Smooth muscle cell of the umbilical artery (primary cell): ENCODE data around the gene ZBTB4. TPM values are rescaled to one million over a fixed set of nuclear protein-coding genes. Genes with fewer than 3 reads are reported as not detected.

ENCODE experiments used
- total RNA-seq: library from RNA; depleted of rRNA; stranded (reverse); fragments of >200 nt; gene quantifications from 2 replicates; pipeline ENCODE4 v1.2.3, GENCODE V29; 2014

The ZBTB4 gene, protein sequence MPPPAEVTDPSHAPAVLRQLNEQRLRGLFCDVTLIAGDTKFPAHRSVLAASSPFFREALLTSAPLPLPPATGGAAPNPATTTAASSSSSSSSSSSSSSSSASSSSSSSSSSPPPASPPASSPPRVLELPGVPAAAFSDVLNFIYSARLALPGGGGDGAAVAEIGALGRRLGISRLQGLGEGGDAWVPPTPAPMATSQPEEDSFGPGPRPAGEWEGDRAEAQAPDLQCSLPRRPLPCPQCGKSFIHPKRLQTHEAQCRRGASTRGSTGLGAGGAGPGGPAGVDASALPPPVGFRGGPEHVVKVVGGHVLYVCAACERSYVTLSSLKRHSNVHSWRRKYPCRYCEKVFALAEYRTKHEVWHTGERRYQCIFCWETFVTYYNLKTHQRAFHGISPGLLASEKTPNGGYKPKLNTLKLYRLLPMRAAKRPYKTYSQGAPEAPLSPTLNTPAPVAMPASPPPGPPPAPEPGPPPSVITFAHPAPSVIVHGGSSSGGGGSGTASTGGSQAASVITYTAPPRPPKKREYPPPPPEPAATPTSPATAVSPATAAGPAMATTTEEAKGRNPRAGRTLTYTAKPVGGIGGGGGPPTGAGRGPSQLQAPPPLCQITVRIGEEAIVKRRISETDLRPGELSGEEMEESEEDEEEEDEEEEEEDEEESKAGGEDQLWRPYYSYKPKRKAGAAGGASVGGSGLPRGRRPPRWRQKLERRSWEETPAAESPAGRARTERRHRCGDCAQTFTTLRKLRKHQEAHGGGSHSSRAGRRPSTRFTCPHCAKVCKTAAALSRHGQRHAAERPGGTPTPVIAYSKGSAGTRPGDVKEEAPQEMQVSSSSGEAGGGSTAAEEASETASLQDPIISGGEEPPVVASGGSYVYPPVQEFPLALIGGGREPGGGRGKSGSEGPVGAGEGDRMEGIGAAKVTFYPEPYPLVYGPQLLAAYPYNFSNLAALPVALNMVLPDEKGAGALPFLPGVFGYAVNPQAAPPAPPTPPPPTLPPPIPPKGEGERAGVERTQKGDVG
- total RNA-seq, result 19.6 and 28.2 TPM in 2 replicates

DNA sequence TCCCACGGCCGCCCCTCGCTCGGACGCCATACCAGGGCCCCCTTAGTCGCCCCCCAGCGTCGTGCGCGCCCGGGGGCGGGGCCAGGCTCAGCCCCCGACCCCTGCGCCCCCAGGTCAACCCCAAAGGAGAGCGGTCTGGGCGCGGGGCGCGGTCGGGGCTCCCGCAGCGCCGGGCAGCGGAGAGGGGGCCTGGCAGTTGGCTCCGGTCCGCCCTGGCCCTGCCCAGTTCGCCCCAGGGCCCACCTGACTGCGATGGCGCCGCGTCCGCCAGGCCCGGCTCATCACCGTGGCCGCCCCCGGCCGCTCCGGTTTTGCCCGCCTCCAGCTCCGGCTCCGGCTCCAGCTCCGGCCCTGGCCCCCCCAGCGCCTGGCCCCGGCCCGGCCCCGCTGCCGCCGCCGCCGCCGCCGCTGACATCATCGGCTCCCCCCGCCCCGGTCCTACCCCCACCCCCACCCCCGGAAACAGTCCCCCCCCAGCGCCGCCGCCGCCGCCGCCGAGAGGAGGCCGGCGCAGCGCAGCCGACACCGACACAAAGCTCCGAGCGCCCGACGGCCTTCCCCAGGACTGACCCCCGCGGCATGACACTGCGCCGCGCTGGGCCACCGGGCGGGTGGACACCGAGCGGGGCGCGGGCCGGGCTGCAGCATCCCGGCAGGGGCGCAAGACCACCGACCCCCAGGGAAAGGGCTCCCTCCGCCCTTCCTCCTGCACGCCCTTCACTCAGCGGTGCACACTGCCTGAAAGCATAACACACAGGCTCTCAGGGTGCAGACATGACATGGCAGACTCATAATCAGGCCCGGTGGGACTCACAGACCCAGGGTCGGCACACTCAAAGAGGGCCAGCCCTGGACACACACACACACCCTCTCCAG is at the start of gene ZBTB4:
Gene ZBTB4 (minus strand): TSS at position 419 of the 876 bp plus-strand sequence. CDS start 12,830 bp downstream, outside the sequence.

DNA sequence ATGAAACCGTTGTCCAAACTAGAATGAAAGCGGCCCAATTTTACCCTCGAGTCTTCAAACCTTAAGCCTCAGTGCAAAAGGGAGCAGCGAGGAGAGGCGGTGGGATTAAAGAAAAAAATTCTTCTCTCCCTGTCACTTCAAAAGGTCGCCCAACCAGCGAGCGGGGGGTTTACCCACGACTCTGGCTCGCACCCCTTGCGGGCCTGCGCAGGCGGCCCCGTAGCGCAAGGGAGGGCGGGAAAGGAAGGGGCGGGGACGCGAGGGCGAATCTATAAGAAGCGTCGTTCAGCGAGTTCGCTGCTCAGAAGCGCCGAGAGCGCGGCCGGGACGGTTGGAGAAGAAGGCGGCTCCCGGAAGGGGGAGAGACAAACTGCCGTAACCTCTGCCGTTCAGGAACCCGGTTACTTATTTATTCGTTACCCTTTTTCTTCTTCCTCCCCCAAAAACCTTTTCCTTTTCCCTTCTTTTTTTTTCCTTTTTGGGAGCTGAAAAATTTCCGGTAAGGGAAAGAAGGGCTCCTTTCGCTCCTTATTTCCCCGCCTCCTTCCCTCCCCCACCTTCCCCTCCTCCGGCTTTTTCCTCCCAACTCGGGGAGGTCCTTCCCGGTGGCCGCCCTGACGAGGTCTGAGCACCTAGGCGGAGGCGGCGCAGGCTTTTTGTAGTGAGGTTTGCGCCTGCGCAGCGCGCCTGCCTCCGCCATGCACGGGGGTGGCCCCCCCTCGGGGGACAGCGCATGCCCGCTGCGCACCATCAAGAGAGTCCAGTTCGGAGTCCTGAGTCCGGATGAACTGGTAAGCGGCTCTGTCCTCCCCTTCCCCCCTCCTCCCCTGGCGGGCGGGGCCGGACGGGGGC is 4.9 kb upstream of the ZBTB4 start, which contains the start of gene POLR2A:
Gene POLR2A (plus strand): TSS at position 300 of the 852 bp plus-strand sequence.

DNA sequence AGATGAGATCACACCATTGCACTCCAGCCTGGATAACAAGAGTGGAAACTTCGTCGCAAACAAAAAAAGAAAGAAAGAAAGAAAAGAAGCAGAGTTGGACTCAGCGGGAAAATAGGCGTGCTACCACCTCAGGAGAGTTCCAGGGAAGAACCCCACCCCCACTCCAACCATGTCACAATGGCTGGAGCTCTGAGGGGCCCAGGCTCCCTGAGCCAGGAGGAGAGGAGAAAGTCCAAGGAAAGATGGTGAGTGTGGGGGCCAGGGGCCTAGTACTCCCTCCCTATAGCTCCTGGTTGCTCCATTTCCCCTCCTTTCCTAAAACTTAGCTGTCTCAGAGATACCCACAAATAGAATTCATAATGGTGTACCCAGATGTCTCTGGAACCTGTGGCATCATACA is 1.8 kb upstream of the ZBTB4 start, which contains the start of gene SLC35G6:
Gene SLC35G6 (plus strand): TSS at position 172 of the 400 bp plus-strand sequence. CDS start 71 bp downstream, at position 243.

DNA sequence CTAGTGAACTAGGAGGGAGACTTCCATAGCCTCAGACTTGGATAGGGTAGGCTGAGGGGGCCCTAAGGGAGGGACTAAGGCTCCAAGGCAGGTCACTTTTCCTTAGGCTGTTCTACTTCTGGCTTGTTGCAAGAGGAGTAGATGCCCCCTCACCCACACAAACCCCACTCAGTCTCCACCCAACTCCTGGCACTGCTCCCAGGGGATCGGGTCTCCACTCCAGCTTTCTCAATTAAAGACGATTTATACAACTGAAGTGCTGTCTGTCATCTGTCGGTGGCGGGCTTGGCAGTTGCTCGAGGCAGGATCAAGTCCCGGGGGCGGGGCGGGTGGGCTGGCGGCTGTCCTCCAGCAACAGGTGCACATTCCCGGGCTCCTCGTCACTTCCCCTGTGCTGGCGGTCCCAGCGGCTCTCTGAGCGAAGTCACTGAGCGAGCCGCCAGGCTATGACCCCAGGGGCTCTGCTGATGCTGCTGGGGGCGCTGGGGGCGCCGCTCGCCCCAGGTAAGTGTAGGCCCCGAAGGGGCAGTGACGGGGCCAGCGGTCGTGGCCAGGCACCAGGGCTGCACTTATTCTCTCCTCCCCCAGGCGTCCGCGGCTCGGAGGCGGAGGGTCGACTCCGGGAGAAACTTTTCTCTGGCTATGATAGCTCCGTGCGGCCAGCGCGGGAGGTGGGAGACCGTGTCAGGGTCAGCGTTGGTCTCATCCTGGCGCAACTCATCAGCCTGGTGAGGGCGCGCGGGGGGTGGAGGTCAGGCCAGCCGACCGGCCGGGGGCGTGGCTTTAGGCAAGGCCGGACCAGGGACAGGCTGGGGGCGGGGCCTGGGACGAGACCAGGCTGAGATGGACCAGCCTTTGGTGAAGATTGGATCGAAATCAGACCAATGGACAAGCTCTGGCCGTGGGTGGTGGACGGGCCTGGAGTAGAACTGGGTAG is 34.5 kb downstream of the ZBTB4 start, which contains the start of gene CHRNB1:
Gene CHRNB1 (plus strand): TSS at position 380 of the 937 bp plus-strand sequence. CDS start 67 bp downstream, at position 447.

DNA sequence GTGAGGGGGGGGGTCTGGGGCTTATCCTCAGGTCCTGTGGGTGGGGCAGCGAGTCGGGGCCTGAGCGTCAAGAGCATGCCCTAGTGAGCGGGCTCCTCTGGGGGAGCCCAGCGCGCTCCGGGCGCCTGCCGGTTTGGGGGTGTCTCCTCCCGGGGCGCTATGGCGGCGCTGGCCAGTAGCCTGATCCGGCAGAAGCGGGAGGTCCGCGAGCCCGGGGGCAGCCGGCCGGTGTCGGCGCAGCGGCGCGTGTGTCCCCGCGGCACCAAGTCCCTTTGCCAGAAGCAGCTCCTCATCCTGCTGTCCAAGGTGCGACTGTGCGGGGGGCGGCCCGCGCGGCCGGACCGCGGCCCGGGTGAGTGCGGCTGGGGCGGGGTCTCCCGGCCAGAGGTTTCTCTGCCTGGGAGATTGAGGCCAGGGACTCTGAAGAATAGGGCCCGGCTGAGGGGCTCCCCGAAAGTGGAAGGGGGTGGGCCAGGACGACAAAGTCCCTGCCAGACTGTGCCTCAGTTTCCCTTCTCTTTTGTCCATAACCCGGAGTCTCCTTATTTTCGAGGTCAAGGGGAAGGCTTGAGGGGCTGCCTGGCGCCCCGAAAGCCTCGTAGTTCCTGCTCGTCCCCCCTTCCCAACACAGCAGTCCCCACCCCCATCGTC is 39.8 kb downstream of the ZBTB4 start, which contains the start of gene FGF11:
Gene FGF11 (plus strand): TSS at position 51 of the 651 bp plus-strand sequence. CDS start 109 bp downstream, at position 160.

DNA sequence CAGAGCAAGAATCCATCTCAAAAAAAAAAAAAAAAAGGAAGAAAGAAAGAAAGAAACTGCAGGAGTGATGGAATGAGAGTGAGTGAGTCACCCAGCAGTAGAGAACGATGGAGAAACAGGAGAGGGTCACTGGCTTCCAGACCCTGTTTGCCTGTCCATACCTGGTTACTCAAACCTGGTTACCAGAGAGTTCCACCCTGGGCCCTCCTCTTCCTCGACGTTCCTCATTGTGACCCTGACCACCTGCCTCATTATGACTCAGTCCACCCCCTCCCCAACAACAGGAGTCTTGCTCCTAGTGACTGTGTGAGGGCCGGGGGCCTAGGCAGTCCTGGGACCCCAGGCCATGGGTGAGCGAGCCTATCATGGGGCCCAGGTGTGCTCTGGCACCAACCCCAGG is 50.9 kb downstream of the ZBTB4 start, which contains the start of gene SPEM3:
Gene SPEM3 (plus strand): TSS at position 301 of the 400 bp plus-strand sequence. CDS start 46 bp downstream, at position 347.

DNA sequence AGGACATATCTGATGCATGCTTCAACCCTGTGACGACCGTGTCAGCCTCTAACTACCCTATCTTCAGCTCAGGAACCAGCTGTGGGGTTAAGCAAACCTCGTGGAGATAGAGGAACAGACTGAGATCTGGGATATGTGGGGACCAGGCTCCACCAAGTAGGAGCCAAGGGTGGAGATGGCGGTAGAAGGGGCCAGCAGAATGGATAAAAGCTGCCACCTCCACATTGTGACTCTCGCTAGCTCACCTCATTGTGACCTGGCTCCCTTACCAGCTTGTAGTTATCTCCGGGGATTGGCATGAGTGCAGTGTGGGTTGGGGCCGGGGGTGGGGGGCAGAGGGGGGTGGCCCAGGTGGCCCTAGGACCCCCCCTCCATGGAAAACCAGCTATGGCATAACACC is 54.1 kb downstream of the ZBTB4 start, which contains the start of gene SPEM2:
Gene SPEM2 (plus strand): TSS at position 301 of the 400 bp plus-strand sequence. CDS start 73 bp downstream, at position 374.

DNA sequence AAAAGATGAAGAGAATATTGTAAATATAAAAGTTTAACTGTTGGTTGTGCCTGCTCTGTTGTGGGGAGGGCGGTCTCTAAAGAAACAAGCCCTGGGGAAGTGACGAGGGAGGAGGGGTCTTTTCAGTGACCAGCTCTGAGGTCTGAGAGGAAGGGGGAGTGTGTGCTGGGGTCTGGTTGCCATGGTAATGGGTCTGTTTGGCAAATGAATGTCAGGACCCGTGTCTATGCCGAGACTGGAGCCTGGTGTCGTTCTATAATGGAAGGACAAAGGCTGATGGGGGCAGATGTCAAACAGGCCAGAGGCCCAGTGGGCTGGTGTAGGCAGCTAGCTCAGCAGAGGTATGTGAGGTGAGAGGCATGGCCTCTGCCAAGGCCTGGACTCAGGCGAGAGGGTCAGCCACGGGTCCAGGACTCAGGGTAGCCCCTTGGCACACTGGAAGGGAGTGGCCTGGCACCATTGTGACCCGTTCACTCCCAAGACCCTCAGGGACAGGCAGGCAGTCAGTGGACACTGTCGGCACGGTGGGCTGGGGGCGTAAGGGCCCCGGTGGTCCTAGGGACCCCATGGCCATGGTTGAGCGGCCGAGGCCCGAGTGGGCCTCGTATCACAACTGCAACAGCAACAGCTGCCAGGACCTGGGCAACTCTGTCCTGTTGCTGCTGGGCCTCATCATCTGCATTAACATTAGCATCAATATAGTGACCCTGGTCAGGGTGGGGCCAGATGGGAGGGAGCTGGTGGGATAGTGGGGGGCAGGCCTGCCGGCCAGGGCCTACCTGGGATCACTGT is 59.4 kb downstream of the ZBTB4 start, which contains the start of gene SPEM1:
Gene SPEM1 (plus strand): TSS at position 506 of the 792 bp plus-strand sequence. CDS start 61 bp downstream, at position 567.

Other genes starting within 250 kb of the ZBTB4 start
- 60.4 and 61.2 TPM in 2 replicates for gene DVL2, start 245.1 kb downstream of the ZBTB4 start, total RNA-seq
- gene PHF23, start 240.2 kb downstream of the ZBTB4 start, total RNA-seq, result 33.0 and 41.3 TPM in 2 replicates
- gene GABARAP, start 237.2 kb downstream of the ZBTB4 start, total RNA-seq, result 153 and 179 TPM in 2 replicates
- 32.1 and 51.9 TPM in 2 replicates for gene CTDNEP1, start 227.9 kb downstream of the ZBTB4 start, total RNA-seq
- 23.2 and 30.9 TPM in 2 replicates for gene ELP5, start 227.4 kb downstream of the ZBTB4 start, total RNA-seq
- 0.60 TPM in 1 of 2 replicates, not detected in the other for gene CLDN7, start 217.2 kb downstream of the ZBTB4 start, total RNA-seq
- gene SLC2A4, start 197.9 kb downstream of the ZBTB4 start, total RNA-seq, result not detected in 2 replicates
- gene YBX2, start 185.0 kb downstream of the ZBTB4 start, total RNA-seq, result not detected in 2 replicates
- 513 and 520 TPM in 2 replicates for gene EIF5A, start 172.0 kb downstream of the ZBTB4 start, total RNA-seq
- gene GPS2, start 164.3 kb downstream of the ZBTB4 start, total RNA-seq, result 24.6 and 29.5 TPM in 2 replicates
- gene NEURL4, start 150.3 kb downstream of the ZBTB4 start, total RNA-seq, result 20.8 and 24.0 TPM in 2 replicates
- gene ACAP1, start 143.1 kb downstream of the ZBTB4 start, total RNA-seq, result 0.09 and 4.8 TPM in 2 replicates
- 14.6 and 15.1 TPM in 2 replicates for gene KCTD11, start 127.5 kb downstream of the ZBTB4 start, total RNA-seq
- not detected in 2 replicates for gene TMEM95, start 124.5 kb downstream of the ZBTB4 start, total RNA-seq
- gene TNK1, start 98.5 kb downstream of the ZBTB4 start, total RNA-seq, result 0.09 and 1.2 TPM in 2 replicates
- 22.3 and 65.3 TPM in 2 replicates for gene PLSCR3, start 85.1 kb downstream of the ZBTB4 start, total RNA-seq
- 34.6 and 80.8 TPM in 2 replicates for gene TMEM256, start 75.5 kb downstream of the ZBTB4 start, total RNA-seq
- gene NLGN2, start 71.8 kb downstream of the ZBTB4 start, total RNA-seq, result 15.1 and 24.1 TPM in 2 replicates
- gene SPEM1, start 59.3 kb downstream of the ZBTB4 start, total RNA-seq, result not detected in 2 replicates
- gene SPEM2, start 54.0 kb downstream of the ZBTB4 start, total RNA-seq, result not detected in 2 replicates
- not detected in 2 replicates for gene SPEM3, start 50.8 kb downstream of the ZBTB4 start, total RNA-seq
- 1.8 and 3.6 TPM in 2 replicates for gene TMEM102, start 44.2 kb downstream of the ZBTB4 start, total RNA-seq
- gene FGF11, start 40.1 kb downstream of the ZBTB4 start, total RNA-seq, result 5.3 and 7.2 TPM in 2 replicates
- 3.4 and 6.2 TPM in 2 replicates for gene CHRNB1, start 34.6 kb downstream of the ZBTB4 start, total RNA-seq
- gene SLC35G6, start 1.8 kb upstream of the ZBTB4 start, total RNA-seq, result not detected in 2 replicates
- 89.1 and 138 TPM in 2 replicates for gene POLR2A, start 4.7 kb upstream of the ZBTB4 start, total RNA-seq
- gene TNFSF12, start 69.4 kb upstream of the ZBTB4 start, total RNA-seq, result 7.4 and 16.3 TPM in 2 replicates
- 0.83 TPM in 1 of 2 replicates, not detected in the other for gene TNFSF13, start 79.1 kb upstream of the ZBTB4 start, total RNA-seq
- 64.1 and 68.3 TPM in 2 replicates for gene SENP3, start 82.3 kb upstream of the ZBTB4 start, total RNA-seq
- 5.6 and 14.5 TPM in 2 replicates for gene CD68, start 100.0 kb upstream of the ZBTB4 start, total RNA-seq
- gene MPDU1, start 104.2 kb upstream of the ZBTB4 start, total RNA-seq, result 66.1 and 69.8 TPM in 2 replicates
- gene SOX15, start 110.5 kb upstream of the ZBTB4 start, total RNA-seq, result 0.30 and 0.32 TPM in 2 replicates
- 50.5 and 56.3 TPM in 2 replicates for gene FXR2, start 135.3 kb upstream of the ZBTB4 start, total RNA-seq
- 18.7 and 37.4 TPM in 2 replicates for gene SAT2, start 148.2 kb upstream of the ZBTB4 start, total RNA-seq
- gene SHBG, start 150.5 kb upstream of the ZBTB4 start, total RNA-seq, result 0.37 TPM in 1 of 2 replicates, not detected in the other
- gene ATP1B2, start 171.3 kb upstream of the ZBTB4 start, total RNA-seq, result not detected in 2 replicates
- 31.2 and 43.6 TPM in 2 replicates for gene TP53, start 207.9 kb upstream of the ZBTB4 start, total RNA-seq
- gene WRAP53, start 208.8 kb upstream of the ZBTB4 start, total RNA-seq, result 3.0 and 4.3 TPM in 2 replicates
- gene EFNB3, start 225.6 kb upstream of the ZBTB4 start, total RNA-seq, result under 0.01 and 0.23 TPM in 2 replicates
- gene DNAH2, start 238.1 kb upstream of the ZBTB4 start, total RNA-seq, result under 0.01 and 0.05 TPM in 2 replicates